ENCODE data around the gene RGS12. TPM values are rescaled to one million over a fixed set of nuclear protein-coding genes. Genes with fewer than 3 reads are reported as not detected.

RGS12 gene
- total RNA-seq, 2 experiments from 2014 or later: 5.2 to 6.4 TPM

- H3K9me2 ChIP-seq (ENCODE audit: insufficient read depth, low read length): no peaks in the 10 kb centered on the region
These were observed 30.4 kb upstream of the RGS12 start for GRCh38 chr4:3262208-3263052.

GRCh38 chr4:3263053-3263875, 29.6 kb upstream of the RGS12 start:
- no TSS peak for BruUV-seq (replicated peaks)
- no peak overlapping the region for H3K4me2 ChIP-seq (ENCODE audit: low read length)
- TF ChIP-seq EZH2phosphoT487 (IDR thresholded peaks at IDR 0.05; ENCODE audit: borderline replicate concordance, low read depth, low read length): no peak
- TF ChIP-seq CTCF (conservative IDR thresholded peaks at IDR 0.05; ENCODE audit: low read length): no peak

More at GRCh38 chr4:3262208-3263052, 30.4 kb upstream of the RGS12 start:
- no peaks in the 10 kb centered on the region for H3K4me1 ChIP-seq (ENCODE audit: insufficient read depth, low read length, poor library complexity, severe bottlenecking)
- H3K79me2 ChIP-seq (ENCODE audit: insufficient read depth, low read depth, low read length): no peaks in the 10 kb centered on the region
- H3K4me3 ChIP-seq (ENCODE audit: low read depth, low read length, poor library complexity, severe bottlenecking): no peak overlapping the region
- POLR2A ChIA-PET: no interaction called here
- no peaks in the 10 kb centered on the region for H3K36me3 ChIP-seq (ENCODE audit: insufficient read depth, low read length)
- TF ChIP-seq CTCF (conservative IDR thresholded peaks at IDR 0.05; ENCODE audit: low read length) (no peak), EZH2phosphoT487 (IDR thresholded peaks at IDR 0.05; ENCODE audit: borderline replicate concordance, low read depth, low read length) (no peak)
- no peaks in the 10 kb centered on the region for H3K9me3 ChIP-seq (ENCODE audit: low read length)
- intact Hi-C loops (cut with micrococcal nuclease; ENCODE audit: unreplicated experiment): loop anchor here (5.0 kb wide), 1 partner anchor 70 kb away; no protein-coding TSS in a partner anchor
- no peak for DNase-seq (ENCODE audit: low spot score)
- no peak overlapping the region for H3K27ac ChIP-seq (ENCODE audit: low read depth, low read length, poor library complexity, severe bottlenecking)
- H2AFZ ChIP-seq (ENCODE audit: low read length): no peak overlapping the region
- no peak overlapping the region for H3K4me2 ChIP-seq (ENCODE audit: low read length)
- CTCF ChIA-PET (ENCODE audit: unreplicated experiment): no interaction called here
- BruUV-seq (replicated peaks): no TSS peak
- no peaks in the 10 kb centered on the region for H4K20me1 ChIP-seq (ENCODE audit: insufficient read depth, low read length)

More at GRCh38 chr4:3263053-3263875, 29.6 kb upstream of the RGS12 start:
- Histone ChIP-seq H3K36me3 (ENCODE audit: insufficient read depth, low read length) (no peaks in the 10 kb centered on the region), H3K27ac (ENCODE audit: low read depth, low read length, poor library complexity, severe bottlenecking) (no peak overlapping the region), H3K9me3 (ENCODE audit: low read length) (no peaks in the 10 kb centered on the region), H3K79me2 (ENCODE audit: insufficient read depth, low read depth, low read length) (no peaks in the 10 kb centered on the region), H3K4me1 (ENCODE audit: insufficient read depth, low read length, poor library complexity, severe bottlenecking) (no peaks in the 10 kb centered on the region), H4K20me1 (ENCODE audit: insufficient read depth, low read length) (no peaks in the 10 kb centered on the region), H2AFZ (ENCODE audit: low read length) (no peak overlapping the region), H3K9me2 (ENCODE audit: insufficient read depth, low read length) (no peaks in the 10 kb centered on the region), H3K4me3 (ENCODE audit: low read depth, low read length, poor library complexity, severe bottlenecking) (no peak overlapping the region)
- CTCF ChIA-PET (ENCODE audit: unreplicated experiment): no interaction called here
- DNase-seq (ENCODE audit: low spot score): no peak
- intact Hi-C loops (cut with micrococcal nuclease; ENCODE audit: unreplicated experiment): loop anchor here (5.0 kb wide), 1 partner anchor 69 kb away; no protein-coding TSS in a partner anchor
- POLR2A ChIA-PET: no interaction called here
